CD4-positive, alpha-beta T cell treated with Interferon gamma for 1 hour (primary cell): ENCODE data around the gene SHB.

Experiments used
- DNase-seq: peaks from one replicate; pipeline ENCODE4 v3.0.0-alpha.2; 2020

SHB gene

DNA sequence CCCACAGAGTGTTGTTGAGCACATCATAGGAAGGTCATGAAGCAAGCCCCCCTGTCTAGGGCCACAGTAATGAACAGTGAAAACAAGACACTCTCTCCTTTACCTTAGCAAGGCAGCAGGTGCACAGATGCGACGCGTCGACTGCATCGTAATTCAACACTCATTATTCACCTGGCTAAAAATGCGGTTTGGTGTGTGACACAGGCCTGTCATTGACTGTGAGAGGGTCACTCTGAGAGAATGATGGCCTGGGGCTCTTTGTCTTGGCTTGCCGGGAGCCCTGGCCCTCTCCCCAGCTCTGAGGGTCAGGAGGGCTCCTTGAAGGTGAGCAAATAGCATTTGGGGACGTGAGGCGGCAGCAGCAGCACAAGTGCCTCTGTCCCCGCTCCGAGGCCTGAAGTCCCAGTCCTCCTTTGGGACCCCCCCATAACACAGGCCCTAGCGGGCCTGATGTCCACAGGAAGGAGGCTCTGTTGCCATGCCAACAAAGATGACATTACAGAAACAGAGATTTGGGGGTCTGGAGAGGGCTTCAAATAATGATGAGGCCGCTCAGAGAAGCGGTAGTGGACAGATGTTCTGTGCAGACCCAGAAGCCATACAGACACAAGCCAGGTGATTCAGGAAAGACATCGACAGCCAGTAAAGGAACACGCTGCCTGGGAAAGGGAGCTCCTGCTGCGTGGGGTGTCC is 46.7 kb downstream of the SHB start:
- DNase-seq: no peak

- DNase-seq: no peak
Observed at GRCh38 chr9:38020151-38021076, 48.6 kb downstream of the SHB start.

DNA sequence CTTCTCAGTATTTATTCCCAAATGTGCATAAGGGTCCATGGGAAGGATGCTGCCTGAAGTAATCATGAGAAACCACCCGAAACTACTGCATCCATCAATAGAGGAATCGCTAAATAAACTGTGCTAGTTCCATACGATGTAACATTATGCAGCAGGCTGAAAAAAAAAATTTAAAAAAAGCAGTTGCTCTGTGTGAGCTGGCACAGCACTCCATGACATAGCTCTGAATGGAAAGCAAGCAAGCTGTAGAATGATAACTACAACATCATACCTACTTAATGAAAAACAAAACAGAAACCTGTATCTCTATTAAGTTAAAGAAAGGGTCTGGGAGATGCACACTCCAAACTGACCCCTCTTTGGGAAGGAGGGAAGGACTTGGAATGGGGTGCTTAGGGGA is 49.3 kb downstream of the SHB start:
- DNase-seq: no peak

DNA sequence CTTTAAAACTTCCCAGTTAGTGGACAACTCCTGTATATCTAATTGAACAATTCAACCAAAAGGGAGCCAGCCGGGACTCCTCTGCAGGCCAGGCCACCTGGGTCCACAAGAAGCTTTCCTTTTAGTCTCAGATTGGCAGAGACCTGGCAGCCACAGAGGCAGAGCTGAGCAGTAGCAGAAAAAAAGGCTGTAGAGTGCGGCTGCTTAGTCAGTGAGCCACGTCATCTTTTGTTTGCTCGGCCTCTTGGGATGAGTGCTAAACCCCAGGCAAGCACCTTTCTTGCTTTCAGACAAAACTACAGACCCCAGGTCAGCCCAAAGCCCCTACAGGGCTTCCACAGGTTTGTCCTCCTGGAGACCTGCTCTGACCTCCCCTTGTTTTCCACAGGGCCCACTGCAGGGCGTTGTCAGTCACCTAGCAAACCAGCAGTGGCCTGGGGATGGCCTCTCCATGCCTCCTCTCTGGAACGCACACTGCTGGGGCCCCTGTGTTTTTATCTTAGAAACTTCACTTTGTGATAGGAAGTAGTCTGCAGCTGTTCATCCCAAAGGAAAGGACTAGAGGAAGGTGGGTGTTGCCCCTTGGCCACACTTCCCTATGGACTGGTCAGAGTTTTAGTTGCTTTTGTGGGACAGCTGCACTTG is 49.9 kb downstream of the SHB start:
- DNase-seq: no peak

- no peak for DNase-seq
Observed at GRCh38 chr9:38018241-38018957, 50.6 kb downstream of the SHB start.

DNA sequence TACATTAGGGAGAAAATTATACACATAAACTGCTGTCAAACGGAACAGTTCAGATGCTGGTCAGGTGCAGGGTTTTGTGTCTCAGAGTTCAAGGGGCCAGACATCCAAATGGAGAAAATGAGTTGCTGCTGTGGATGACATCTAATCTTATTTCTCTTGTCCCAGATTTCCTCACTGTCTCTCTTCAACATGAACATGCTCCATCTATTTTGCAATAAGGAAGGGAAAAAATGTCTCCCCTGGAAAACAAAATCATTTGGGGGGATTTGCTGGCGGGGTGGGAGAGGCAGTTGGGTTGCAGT is 51.2 kb downstream of the SHB start:
- DNase-seq: no peak

GRCh38 chr9:38017149-38017884 is 51.7 kb downstream of the SHB start:
- no peak for DNase-seq

GRCh38 chr9:38016375-38017135 is 52.5 kb downstream of the SHB start:
- no peak for DNase-seq

- DNase-seq: no peak
Observed at GRCh38 chr9:38015906-38016305, 53.1 kb downstream of the SHB start.

GRCh38 chr9:38015266-38015665 is 53.8 kb downstream of the SHB start:
- no peak for DNase-seq

DNA sequence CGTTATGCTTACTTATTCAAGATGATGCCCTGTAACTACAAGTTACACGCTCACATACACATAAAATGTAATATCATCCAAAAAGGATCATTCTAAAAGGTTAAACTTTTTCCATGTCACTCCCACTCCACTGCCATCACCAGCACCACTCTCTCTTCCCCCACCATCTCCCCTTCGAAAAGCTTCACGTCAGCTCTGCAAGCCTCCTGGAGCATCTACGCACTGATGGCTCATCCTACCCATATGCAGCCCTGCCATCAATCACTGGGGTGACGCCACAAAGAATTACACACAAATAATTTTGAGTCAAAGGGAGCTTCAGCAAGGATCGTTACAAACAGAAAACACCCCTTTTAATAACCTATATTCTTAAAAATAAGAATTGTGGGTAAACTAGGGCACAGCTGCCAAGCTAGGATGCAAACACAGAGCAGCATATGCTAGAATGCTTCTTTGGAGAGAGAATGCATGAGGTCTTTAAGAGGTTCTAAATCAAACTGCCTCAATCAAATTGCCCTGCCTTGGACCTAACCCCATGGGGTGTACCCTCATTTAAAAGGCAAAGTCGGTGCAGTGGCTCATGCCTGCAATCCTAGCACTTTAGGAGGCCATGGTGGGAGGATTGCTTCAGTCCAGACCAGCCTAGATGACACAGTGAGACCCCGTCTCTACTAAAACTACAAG is 56.1 kb downstream of the SHB start:
- DNase-seq: no peak

DNA sequence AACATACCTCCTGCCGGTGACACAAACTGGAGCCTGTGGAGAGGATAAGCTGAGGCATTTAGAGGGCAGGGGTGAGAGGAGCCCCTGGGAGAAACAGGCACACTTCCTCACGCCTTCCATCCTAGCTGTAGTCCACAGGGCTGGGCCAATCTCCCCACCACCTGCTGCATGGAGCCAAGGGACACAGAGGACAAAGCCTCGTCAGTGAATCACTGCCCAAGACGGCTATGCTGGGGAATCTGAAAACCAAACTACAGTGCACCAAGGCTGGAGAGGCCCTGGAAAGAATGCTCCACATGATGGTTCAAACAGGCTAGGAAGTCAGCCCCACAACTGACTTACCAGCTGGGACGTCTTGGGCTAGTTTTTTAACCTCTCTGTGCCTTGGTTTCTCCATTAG is 57.0 kb downstream of the SHB start:
- DNase-seq: no peak

DNA sequence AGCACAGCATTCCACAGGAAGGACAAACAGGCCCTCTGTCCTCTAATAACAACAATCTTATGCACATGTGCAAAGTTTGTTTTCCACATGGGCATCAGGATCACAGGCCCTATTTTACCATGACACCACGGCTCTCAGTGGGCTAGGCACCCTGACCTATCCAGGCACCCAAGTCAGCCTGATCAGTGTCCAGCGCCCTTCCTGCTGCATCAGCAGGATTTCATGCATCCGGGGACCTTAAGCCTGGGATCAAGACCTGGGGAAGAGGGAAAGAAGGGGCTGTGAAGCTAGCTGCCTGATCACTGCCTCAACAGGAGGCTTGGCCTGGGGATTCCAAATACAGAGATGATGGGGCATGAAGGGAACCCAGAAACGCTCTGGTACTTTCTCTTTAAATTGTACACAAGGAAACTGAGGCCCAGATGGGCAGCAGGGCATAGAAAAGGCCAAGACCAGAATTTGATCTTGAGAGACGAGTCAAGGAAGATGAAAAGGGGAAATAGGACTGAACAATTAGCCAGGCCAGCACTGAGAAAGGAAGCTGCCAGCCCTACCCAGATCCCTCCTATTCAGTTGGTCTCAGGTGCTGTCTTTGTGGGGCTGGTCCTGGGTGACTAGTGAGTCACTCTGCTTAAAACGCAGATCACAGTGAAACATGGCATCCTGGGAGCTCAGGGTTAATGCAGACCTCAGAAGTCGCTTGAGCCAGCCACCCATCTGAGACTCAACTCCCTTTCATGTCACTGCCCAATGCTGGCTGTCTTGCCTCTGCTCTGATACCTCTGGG is 57.9 kb downstream of the SHB start:
- DNase-seq: no peak

GRCh38 chr9:38009990-38010389 is 59.0 kb downstream of the SHB start:
- no peak for DNase-seq

- DNase-seq: no peak
Observed at GRCh38 chr9:38009035-38009501, 60.0 kb downstream of the SHB start.

DNA sequence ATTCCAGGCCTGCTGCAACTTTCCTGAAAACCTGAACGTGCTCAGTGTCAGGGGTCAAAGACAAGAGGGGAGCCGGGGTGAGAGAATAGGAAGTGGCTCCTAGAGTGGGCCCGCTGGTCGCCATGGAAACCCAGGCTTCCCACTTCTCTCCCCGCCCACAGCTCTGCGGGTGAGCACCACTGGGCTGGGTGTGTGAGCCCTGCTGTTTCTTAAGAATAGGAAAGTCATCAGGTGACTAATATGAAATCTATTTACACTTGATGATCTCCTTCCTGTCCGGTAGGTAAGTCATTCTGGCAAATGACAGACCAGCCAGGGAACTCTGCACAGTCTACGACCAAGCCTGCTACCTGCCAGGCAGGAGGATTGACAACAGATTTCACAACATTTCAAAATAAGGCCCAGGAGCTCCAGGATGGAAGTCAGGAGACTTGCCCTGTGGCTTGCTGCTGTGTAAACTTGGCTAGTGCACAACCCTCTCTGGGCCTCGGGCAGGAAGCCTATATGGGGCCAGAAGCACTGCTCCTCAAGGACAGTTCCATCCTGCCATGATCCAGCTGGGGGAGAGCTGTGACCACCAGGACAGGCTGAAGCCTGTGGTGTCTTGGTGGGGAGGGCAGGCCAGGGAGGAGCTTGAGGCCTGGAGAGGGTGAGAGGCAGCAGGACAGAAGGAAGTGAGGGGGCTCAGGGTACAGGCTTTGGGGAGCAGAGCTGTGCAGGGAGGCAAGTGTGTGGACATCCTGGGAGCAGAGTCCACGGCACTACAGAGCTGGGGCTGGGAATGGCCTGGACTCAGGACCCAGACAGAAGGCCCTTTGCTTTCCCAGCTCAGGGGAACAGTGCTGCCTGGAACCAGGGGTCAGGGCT is 60.6 kb downstream of the SHB start:
- peak; percentile 71 for DNase-seq

DNA sequence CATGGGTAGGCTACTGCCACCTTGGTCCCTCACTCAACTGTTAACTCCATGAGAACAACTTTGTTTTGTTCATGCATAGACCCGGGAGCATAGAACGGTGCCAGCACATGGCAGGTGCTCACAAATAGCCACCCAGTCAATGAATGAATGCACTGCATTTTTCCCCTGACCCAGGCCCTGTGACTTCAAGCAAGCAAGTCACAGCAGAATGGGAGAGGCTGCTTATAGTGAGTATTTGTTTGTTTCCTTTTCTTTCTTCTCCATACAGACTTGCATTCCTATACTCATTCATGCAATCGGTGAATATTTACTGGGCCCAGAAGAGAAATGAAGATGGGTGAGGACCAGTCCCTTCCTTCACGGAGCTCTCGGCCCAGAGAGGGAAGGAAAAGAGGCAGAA is 62.0 kb downstream of the SHB start:
- no peak for DNase-seq

DNA sequence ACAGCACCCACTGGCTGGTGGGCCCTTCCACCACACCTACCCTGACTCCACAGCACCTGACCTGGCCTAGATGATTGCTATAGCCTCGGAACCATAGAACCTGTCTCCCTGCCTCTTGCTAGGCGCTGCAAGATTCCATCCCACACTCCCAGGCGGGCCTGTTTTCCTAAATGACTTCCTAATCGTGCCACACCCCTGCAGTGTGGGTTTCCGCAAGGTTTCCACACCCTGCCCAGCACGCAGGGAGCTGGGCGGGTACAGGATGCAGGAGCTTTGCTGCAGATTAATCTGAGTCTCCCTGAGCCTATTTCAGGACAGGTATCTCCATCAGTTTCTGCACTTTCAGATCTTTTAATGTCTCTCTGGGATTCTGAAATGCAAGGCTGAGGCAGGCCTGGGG is 62.9 kb downstream of the SHB start:
- no peak for DNase-seq
